ENCODE data around the gene ITGA3. TPM values are rescaled to one million over a fixed set of nuclear protein-coding genes. Genes with fewer than 3 reads are reported as not detected.

ITGA3 gene
- total and polyA plus RNA-seq, 2 experiments from 2014 or later = 105 to 330 TPM

GRCh38 chr17:50109207-50109606, 53.3 kb downstream of the ITGA3 start:
- H4K20me1 ChIP-seq (ENCODE audit: insufficient read depth) = no peaks in the 10 kb centered on the region
- H3K9ac ChIP-seq = no peak overlapping the region
- no peaks in the 10 kb centered on the region for H3K27me3 ChIP-seq (replicated peaks; ENCODE audit: insufficient read depth)
- no peaks in the 10 kb centered on the region for H3K9me2 ChIP-seq (ENCODE audit: insufficient read depth)
- no peaks in the 10 kb centered on the region for H3K36me3 ChIP-seq (ENCODE audit: low read depth)
- no peak overlapping the region for H2AFZ ChIP-seq
- H3K79me2 ChIP-seq (ENCODE audit: insufficient read depth) = no peaks in the 10 kb centered on the region
- H3F3A ChIP-seq (ENCODE audit: insufficient read depth) = peaks cover 5% of the 10 kb centered on the region
- WGBS, 2 experiments (ENCODE audit: low coverage in 1 of 2, low lambda C conversion rate in 2 of 2, missing lambda C conversion rate in 2 of 2) = 89 to 90% methylated on average over 7 of the region's 7 CpGs
- H3K4me1 ChIP-seq (ENCODE audit: insufficient read depth) = peaks cover 8% of the 10 kb centered on the region
- no peak for TF ChIP-seq EZH2phosphoT487 (IDR thresholded peaks at IDR 0.05; ENCODE audit: insufficient read depth, low read depth)
- TF ChIP-seq EZH2 (IDR thresholded peaks at IDR 0.05; ENCODE audit: insufficient read depth, poor library complexity, severe bottlenecking) = no peak
- in situ Hi-C loops (cut with MboI) = no loop called here
- no peak for DNase-seq
- no peak overlapping the region for H3K4me3 ChIP-seq
- no peak overlapping the region for H3K4me2 ChIP-seq (ENCODE audit: unreplicated experiment)
- H3K27ac ChIP-seq = no peak overlapping the region
- no peaks in the 10 kb centered on the region for H3K9me3 ChIP-seq (ENCODE audit: low read depth)

- H4K20me1 ChIP-seq (ENCODE audit: insufficient read depth) = no peaks in the 10 kb centered on the region
- no peak overlapping the region for H3K4me3 ChIP-seq
- peaks cover 8% of the 10 kb centered on the region for H3K4me1 ChIP-seq (ENCODE audit: insufficient read depth)
- DNase-seq = no peak
- no peaks in the 10 kb centered on the region for H3K9me3 ChIP-seq (ENCODE audit: low read depth)
- no peak overlapping the region for H3K27ac ChIP-seq
- peaks cover 5% of the 10 kb centered on the region for H3F3A ChIP-seq (ENCODE audit: insufficient read depth)
- no peak overlapping the region for H2AFZ ChIP-seq
- WGBS, 2 experiments (ENCODE audit: low coverage in 1 of 2, low lambda C conversion rate in 2 of 2, missing lambda C conversion rate in 2 of 2) = 84 to 85% methylated on average over 19 of the region's 19 CpGs
- H3K79me2 ChIP-seq (ENCODE audit: insufficient read depth) = no peaks in the 10 kb centered on the region
- no peaks in the 10 kb centered on the region for H3K9me2 ChIP-seq (ENCODE audit: insufficient read depth)
- no peaks in the 10 kb centered on the region for H3K27me3 ChIP-seq (replicated peaks; ENCODE audit: insufficient read depth)
- in situ Hi-C loops (cut with MboI) = no loop called here
- no peak overlapping the region for H3K9ac ChIP-seq
- TF ChIP-seq EZH2phosphoT487 (IDR thresholded peaks at IDR 0.05; ENCODE audit: insufficient read depth, low read depth) (no peak), EZH2 (IDR thresholded peaks at IDR 0.05; ENCODE audit: insufficient read depth, poor library complexity, severe bottlenecking) (no peak)
- no peak overlapping the region for H3K4me2 ChIP-seq (ENCODE audit: unreplicated experiment)
- H3K36me3 ChIP-seq (ENCODE audit: low read depth) = no peaks in the 10 kb centered on the region
These were observed 53.9 kb downstream of the ITGA3 start for GRCh38 chr17:50109785-50110184.

GRCh38 chr17:50110591-50111349, 54.9 kb downstream of the ITGA3 start:
- Histone ChIP-seq H3K27me3 (replicated peaks; ENCODE audit: insufficient read depth) (no peaks in the 10 kb centered on the region), H3F3A (ENCODE audit: insufficient read depth) (peaks cover 5% of the 10 kb centered on the region), H3K79me2 (ENCODE audit: insufficient read depth) (no peaks in the 10 kb centered on the region), H3K9me3 (ENCODE audit: low read depth) (no peaks in the 10 kb centered on the region), H2AFZ (no peak overlapping the region), H3K27ac (no peak overlapping the region), H3K9me2 (ENCODE audit: insufficient read depth) (no peaks in the 10 kb centered on the region), H3K4me3 (no peak overlapping the region), H4K20me1 (ENCODE audit: insufficient read depth) (no peaks in the 10 kb centered on the region), H3K36me3 (ENCODE audit: low read depth) (no peaks in the 10 kb centered on the region), H3K4me1 (ENCODE audit: insufficient read depth) (peaks cover 8% of the 10 kb centered on the region), H3K4me2 (ENCODE audit: unreplicated experiment) (no peak overlapping the region), H3K9ac (no peak overlapping the region)
- no peak for TF ChIP-seq EZH2phosphoT487 (IDR thresholded peaks at IDR 0.05; ENCODE audit: insufficient read depth, low read depth)
- WGBS, 2 experiments (ENCODE audit: low coverage in 1 of 2, low lambda C conversion rate in 2 of 2, missing lambda C conversion rate in 2 of 2) = 81 to 92% methylated on average over 17 to 19 of the region's 19 CpGs
- no peak for DNase-seq
- in situ Hi-C loops (cut with MboI) = no loop called here

- Histone ChIP-seq H2AFZ (no peak overlapping the region), H3K9me3 (ENCODE audit: low read depth) (no peaks in the 10 kb centered on the region), H3K79me2 (ENCODE audit: insufficient read depth) (no peaks in the 10 kb centered on the region), H3K9me2 (ENCODE audit: insufficient read depth) (no peaks in the 10 kb centered on the region), H3K27me3 (replicated peaks; ENCODE audit: insufficient read depth) (no peaks in the 10 kb centered on the region), H3K9ac (no peak overlapping the region), H3K4me3 (no peak overlapping the region), H3K4me1 (ENCODE audit: insufficient read depth) (peaks cover 8% of the 10 kb centered on the region), H4K20me1 (ENCODE audit: insufficient read depth) (no peaks in the 10 kb centered on the region), H3K36me3 (ENCODE audit: low read depth) (no peaks in the 10 kb centered on the region), H3K4me2 (ENCODE audit: unreplicated experiment) (no peak overlapping the region), H3F3A (ENCODE audit: insufficient read depth) (peaks cover 5% of the 10 kb centered on the region), H3K27ac (no peak overlapping the region)
- in situ Hi-C loops (cut with MboI) = no loop called here
- TF ChIP-seq EZH2 (IDR thresholded peaks at IDR 0.05; ENCODE audit: insufficient read depth, poor library complexity, severe bottlenecking) = no peak
- no peak for TF ChIP-seq EZH2phosphoT487 (IDR thresholded peaks at IDR 0.05; ENCODE audit: insufficient read depth, low read depth)
- WGBS, 2 experiments (ENCODE audit: low coverage in 1 of 2, low lambda C conversion rate in 2 of 2, missing lambda C conversion rate in 2 of 2) = 57 to 61% methylated on average over 11 to 13 of the region's 14 CpGs
- no peak for DNase-seq
These were observed 56.1 kb downstream of the ITGA3 start for GRCh38 chr17:50111673-50112655.
